T follicular helper cell (primary cell): Measurements from ENCODE around the gene STYX.

Experiments used
- DNase-seq: peaks from one replicate; pipeline ENCODE4 v3.0.0-alpha.2; 2020; ENCODE audit warnings: low read depth
- total RNA-seq, 2 experiments: gene quantifications; one replicate each; lab custom pipeline; 2026; lab: John Stamatoyannopoulos, UW

Gene STYX
- total RNA-seq = 43.4 to 98.4 reads per million in 2 experiments

GRCh38 chr14:52729925-52730708 is at the start of gene STYX:
Gene STYX, plus strand, starts transcription at chr14:52730166. Its CDS starts 309 bp downstream, at chr14:52730475.
- peak; percentile 96 for DNase-seq

- no peak for DNase-seq
These were observed 45.9 kb upstream of the STYX start for GRCh38 chr14:52683985-52684520.

GRCh38 chr14:52686176-52686575 is 43.8 kb upstream of the STYX start:
- DNase-seq = no peak

- no peak for DNase-seq
These were observed 38.8 kb upstream of the STYX start for GRCh38 chr14:52690983-52691760.

GRCh38 chr14:52692248-52692962 is 37.6 kb upstream of the STYX start:
- no peak for DNase-seq

- no peak for DNase-seq
These were observed 36.9 kb upstream of the STYX start for GRCh38 chr14:52693036-52693435.

DNA sequence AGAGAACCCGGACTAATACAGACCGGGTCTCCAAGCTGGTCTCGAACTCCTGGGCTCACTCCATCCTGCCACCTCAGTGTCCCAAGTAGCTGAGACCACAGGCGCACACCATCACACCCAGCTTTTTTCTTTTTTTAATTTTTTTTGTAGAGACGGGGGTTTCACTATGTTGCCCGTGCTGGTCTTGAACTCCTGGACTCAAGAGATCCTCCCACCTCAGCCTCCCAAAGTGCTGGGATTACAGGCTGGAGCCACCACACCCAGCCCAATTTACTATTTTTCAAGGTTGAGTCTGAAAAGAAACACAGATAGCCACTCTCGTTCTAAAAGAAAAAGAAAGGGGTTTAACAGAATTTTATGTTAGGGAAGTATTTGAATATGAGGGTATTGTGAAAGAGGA is 36.4 kb upstream of the STYX start:
- DNase-seq = no peak

DNA sequence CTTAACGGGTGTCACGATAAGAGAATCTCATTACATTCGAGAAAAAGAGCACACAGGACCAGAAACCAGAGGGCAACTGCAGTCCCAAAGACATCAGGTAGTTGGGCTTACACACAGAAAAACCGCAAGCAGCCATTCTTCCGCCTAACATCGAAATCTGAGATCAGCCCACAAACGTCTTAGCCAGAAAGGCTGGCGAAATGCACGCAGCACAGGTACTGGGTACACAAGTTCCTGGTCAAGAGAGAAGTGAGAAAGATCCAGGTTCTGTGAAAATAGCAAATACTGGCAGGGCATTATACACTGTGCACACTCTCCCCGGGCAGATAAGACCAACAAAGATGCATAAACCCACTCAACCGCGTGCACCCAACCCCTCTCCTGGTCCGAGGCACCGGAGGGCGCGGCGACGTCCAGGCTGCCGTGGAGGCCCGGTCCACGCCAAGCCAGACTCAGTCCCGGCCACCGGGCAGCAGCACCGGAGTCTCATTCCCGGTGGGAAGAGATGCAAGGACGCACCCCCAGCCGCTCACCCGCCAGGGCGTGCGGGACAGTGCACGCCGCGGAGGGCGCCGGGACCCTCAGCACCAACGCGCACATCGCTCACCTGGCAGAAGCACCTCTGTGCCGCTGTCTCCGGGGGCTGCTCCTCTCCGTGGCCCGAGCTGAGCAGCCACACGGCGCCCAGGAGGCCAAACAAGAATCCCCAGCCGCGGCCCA is 35.0 kb upstream of the STYX start:
- peak; percentile 44 for DNase-seq

DNA sequence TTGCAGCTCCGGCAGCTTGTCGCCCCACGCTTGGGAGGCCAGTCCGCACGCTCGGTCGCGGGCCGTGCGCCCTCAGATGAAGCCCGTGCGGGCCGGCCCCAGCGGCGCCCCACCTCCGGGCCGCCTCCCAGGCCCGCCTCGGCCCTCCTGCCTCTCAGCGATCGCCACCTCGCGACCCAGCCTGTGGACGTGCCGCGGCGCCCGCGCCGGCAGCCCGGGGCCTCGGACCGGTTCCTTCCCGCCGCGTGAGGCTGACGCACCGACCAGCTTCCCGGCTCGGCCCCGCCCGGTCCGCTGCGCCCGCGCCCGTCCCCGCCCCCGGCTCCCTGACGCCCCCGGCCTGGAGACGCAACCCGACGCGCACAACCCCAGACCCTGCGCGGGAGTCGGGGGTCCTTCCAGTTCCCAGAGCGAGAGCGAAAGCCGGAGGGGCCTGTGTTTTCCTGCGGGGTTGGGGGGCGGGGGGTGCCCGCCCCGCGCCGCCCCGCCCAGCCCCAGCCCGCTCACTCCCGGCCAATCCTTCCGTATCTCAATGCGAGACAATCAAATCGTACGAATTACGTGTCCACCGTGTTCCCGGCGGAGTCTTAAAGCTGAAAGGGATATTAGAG is 34.4 kb upstream of the STYX start, which contains the start of gene ERO1A:
Gene ERO1A (minus strand): TSS at position 78 of the 611 bp plus-strand sequence. CDS start 77 bp downstream, at position 1.
- DNase-seq = peak; percentile 37

- no peak for DNase-seq
These were observed 29.2 kb upstream of the STYX start for GRCh38 chr14:52700701-52701172.

- no peak for DNase-seq
These were observed 28.7 kb upstream of the STYX start for GRCh38 chr14:52701223-52701622.

- DNase-seq = no peak
These were observed 26.7 kb upstream of the STYX start for GRCh38 chr14:52703225-52703624.

GRCh38 chr14:52703664-52704063 is 26.3 kb upstream of the STYX start:
- DNase-seq = no peak

- DNase-seq = no peak
These were observed 23.7 kb upstream of the STYX start for GRCh38 chr14:52706286-52706685.

DNA sequence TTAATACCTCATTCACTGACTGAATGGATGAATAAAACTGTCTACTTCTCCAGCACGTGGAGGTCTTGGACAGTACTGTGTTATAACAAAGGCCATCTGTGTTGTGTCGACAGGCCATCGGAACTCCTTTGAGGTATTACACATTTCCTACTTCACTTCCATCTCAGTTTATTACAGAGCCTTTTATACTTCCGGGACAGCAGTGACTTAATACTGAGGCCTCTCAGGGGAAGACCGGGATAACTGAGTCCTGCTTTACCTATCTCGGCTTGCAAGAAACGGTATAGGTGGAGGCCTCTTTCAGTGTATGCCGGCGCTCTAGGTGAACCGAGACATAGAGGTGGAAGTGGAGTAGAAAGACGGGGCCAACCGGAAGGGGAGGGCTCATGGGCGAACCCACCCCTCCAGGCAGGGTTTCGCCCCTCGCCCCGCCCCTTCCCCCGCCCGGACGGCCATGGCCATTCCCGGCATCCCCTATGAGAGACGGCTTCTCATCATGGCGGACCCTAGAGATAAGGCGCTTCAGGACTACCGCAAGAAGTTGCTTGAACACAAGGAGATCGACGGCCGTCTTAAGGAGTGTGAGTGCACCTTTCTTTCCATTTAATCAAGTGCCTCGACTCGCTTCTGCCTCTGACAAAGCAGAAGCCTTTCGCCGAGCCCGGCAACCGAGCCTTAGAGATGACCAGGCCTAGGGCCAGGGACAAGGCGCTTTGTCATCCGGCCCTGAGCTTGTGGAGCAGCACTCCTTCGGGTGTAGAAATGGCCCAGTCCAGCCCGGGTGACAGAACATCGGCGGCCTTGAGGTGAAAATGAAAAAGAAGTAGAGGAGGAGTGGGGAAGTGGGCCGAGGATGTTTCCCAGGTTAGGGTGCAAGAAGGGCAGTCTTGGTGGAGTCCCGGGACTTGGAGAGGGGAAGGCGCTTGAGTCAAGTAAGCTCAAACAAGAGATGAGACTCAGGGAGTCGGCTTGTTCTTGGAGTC is 23.0 kb upstream of the STYX start, which contains the start of gene PSMC6:
Gene PSMC6 (plus strand): TSS at position 477 of the 983 bp plus-strand sequence. CDS start 20 bp downstream, at position 497.
- DNase-seq = peak; percentile 94

DNA sequence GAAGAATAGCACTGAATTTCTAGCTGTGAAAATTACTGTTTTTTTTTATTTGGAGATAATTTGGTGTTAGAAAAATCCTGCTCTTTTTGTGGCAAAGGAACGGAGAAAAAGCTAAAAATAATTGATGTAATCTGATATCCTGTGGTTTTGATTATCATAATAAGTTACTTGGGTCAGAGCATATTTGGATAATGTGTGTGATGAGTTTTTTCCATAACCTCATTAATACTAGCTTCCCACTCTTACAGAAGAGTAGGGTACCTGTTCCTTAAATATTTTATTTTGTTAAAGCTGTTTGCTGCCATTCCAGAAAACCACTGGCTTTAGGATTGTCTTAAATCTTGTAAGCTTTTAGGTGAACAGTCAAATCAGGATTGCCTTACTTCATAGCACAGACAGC is 18.3 kb upstream of the STYX start:
- no peak for DNase-seq

DNA sequence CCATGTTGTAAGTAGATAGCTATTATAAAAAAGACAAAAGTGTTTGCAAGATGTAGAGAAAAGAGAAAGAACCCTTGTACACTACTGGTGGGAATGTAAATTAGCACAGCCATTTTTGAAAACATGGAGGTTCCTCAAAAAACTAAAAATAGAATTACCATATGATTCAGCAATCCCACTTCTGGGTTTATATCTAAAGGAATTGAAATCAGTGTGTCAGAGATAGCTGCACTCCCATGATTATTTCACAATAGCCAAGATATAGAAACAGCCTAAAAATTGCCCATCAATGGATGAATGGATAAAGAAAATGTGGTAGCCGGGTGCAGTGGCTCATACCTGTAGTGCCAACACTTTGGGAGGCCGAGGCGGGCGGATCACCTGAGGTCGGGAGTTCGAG is 13.8 kb upstream of the STYX start:
- no peak for DNase-seq

DNA sequence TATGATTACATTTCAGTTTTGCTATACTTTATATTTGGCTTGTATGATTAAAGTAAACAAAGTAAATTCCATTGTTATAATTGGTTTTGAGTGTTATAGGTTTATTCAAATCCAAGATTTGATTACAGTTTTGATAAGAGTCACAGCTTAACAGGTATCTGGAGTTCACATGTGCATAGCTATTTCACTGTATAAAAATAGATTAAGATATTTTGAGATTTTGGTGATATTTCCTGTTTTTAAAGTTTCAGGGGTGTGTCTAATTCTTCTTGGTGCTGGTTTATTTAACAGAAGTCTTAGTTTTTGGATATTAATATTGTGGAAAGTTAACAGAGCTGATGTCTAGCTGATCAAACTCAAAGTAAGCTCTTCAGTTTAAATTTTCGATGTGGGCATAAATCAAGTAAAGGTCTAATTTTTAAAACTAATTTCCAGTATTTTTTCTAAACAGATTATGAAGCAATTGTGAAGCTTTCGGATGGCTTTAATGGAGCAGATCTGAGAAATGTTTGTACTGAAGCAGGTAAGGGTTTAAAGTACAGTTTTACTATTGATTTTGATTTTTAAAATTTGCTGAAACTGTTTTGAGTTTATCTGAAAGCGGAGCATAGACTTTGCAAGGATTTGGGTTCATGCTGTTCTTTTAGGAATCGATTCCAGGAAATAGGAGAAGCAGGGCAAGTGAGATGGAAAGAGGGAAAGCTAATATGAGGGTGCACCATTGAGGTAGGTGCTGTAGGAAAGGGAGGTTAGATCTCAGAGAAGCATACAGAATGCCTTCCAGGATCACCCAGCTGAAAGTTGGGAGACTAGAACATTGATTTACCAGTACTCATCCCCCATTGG is 6.2 kb upstream of the STYX start:
- no peak for DNase-seq

- DNase-seq = no peak
These were observed 5.7 kb upstream of the STYX start for GRCh38 chr14:52724360-52724644.
